GM21360 (cell line): Measurements from ENCODE around the gene RNU1-3.
"Not testable (repeated sequence)": the region's sequence is repeated elsewhere in the genome, so short reads cannot be mapped to it uniquely, and the experiment has no call there.

Experiments used
- ATAC-seq: cut with Tn5 transposase; IDR thresholded peaks from one replicate; pipeline ENCODE4 v1.9.1; 2021; ENCODE audit warnings: mild to moderate bottlenecking, moderate library complexity; ENCODE audit not compliant: unreplicated experiment

The RNU1-3 gene

DNA sequence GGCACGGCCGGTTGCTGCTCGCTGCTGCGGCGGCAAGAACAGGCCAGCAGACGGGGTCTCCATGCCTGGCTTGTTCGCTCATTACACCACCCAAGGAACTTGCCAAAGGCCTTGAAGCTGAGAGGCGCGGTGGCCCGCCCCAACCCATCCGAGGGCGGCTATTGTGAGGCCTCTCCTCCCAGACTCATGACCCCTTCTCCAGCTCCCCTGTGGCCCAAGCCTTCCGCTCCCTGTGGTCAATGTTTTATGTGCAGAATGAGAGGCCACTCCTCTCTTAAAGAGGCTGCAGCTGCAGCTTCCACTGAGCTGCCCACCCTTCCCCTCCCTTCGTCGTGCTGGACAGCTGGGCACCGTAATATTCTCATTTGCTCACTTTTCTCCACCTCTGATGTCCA lies 27.6 kb upstream of the RNU1-3 start:
- ATAC-seq, result not testable (repeated sequence)

DNA sequence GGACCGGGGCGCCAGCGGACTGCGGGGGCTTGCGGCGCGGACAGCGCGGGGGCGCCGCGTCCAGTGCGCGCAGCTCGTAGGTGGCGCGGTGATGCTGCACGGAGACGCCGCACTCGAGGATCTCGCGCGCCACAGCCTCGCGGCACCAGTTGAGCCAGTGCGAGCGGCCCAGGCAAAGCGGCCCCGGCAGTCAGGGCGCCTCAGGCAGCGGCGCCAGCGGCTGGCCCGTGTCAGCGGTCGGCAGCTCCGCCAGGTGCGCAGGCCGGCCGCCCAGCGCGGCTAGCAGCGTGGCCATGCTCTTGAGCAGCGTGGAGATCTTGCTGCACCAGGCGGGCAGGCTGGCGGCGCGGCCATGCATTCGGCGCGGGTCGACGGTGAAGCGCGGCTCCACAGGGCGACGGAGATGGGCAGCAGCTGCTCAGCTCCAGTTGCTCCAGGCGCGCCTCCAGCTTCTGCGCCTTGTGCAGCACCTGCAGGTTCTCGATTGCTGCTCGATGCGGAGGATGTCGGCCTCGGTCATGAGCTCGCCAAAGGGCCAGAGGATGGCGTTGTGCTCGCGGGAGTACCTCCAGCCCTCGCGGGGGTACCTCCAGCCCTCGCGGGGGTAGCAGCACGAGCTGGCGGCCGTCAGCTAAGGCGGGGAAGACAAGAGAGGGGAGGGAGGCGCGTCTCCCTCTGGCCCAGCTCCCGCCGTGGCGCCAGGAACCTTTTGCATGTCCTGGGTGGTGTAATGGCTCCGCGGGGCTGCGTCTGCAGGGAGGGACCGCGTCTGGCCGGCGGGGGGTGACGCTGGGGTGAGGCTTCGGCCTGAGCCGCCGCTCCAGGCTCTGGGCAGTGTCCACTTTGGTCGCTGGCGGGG lies 26.9 kb upstream of the RNU1-3 start:
- ATAC-seq, result not testable (repeated sequence)

DNA sequence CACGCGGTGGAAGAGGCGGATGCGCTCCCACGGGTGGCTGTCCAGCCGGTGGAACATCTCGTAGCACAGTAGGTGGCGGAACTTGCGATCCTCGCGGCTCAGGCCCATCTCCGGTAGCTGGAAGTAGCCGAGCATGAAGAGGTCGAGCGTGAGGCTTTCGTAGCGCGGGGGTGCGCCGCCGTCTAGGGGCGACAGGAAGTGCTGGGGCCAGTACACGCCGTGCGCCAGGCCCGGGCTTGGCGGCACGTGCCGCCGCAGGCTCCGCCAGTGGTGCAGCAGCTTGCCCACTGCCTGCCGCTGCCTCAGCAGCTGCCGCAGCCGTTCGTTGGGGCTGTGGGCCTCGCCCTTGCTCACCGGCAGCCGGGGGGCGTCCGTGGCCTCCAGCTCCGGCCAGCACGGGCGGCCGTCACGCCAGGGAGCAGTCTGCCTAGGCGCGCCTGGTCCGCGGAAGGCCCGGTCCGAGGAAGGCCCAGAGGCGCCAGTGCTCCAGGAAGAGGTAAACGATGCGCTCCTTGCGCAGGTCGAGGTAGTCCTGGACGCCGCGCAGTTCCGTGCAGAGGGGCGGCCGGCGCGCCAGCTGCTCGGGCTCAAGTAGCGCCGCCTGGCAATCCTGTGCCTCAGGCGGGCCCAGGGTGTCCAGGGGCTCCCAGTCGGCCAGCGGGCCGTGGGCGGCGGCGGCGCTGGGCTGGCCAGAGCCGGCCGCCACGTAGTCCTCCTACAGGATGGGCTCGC lies 26.1 kb upstream of the RNU1-3 start:
- ATAC-seq, result not testable (repeated sequence)

DNA sequence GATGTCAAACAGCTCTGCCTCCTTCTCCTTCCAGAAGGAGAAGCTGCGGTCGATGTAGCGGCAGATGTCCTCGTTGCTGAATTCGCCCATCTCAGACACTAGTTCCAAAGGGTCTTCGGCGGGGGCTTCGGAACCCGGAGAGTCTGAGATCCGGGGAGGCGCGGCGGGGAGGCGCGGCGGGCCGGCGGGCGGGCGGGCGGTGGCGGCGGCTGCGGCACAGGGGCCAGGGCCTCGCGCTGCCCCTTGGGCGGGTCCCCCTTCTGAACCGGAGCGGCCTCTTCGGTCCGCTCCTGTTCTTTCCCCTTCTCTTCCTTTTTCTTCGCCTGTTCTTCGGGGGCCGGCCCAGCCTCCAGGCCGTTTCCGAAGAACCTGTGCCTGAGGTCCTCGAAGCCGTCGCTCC lies 25.5 kb upstream of the RNU1-3 start:
- not testable (repeated sequence) for ATAC-seq

DNA sequence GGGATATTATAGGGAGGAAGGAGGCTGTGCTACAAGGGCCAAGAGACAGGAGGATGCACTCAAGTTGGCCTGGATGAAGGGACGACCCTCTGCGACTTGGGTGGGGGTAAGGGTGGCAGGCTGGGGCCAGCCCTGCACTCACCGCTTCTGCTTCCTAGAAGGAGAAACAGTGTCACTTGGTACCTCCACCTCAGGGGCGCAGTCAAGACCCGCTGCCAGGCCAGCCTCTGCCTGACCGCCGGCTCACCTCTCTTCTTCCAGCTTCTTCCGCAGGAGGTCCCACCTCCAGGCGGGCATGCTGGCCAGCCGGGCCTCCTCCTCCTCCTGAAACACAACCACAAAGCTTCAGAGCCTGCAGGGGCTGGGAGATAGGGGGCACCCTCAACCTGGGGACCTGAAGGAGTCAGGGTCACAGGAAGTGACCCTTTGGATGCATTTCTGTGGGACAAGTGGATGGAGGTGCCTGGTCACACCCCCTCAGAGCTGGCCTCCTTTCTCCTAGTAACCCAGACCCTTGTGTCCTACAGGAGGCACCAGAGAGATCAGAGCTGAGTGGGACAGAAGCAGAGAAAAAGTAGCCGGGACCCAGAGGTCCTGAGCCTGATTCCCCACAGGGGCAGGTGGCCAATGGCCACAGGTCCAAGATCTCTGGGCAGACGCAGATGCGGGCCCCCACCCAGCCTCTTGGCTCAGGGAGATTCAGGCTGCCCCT lies 24.4 kb upstream of the RNU1-3 start:
- ATAC-seq, result not testable (repeated sequence)

DNA sequence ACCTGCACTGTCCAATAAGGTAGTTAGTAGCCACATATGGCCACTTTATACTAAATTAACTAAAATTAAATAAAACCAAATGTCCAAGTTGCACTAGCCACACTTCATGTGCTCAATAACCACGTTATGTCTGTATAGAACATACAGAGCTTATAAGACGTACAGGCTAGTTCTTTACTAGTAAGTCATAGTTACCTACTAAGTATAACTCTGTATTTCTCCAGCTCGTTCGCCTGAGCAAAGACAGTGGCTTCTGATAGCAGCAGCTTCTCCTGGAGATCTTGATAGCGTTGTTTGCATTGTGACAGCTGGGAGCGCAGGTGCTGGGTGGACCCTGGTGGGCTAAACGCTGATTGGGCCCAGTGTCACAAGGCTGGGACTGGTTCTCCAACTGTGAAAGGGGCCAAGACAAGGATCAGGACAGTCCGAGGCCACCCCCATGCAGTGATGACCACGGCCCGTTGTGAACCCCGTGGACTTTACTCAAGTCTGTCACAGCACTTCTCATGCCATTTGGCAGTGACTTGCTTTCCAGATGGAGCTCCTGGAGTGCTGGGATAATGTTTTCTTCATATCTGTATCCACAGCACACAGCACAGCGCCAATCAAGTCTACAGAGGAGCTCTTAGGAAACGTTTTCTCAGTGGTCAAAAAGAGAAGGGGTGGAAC lies 20.5 kb upstream of the RNU1-3 start:
- not testable (repeated sequence) for ATAC-seq

DNA sequence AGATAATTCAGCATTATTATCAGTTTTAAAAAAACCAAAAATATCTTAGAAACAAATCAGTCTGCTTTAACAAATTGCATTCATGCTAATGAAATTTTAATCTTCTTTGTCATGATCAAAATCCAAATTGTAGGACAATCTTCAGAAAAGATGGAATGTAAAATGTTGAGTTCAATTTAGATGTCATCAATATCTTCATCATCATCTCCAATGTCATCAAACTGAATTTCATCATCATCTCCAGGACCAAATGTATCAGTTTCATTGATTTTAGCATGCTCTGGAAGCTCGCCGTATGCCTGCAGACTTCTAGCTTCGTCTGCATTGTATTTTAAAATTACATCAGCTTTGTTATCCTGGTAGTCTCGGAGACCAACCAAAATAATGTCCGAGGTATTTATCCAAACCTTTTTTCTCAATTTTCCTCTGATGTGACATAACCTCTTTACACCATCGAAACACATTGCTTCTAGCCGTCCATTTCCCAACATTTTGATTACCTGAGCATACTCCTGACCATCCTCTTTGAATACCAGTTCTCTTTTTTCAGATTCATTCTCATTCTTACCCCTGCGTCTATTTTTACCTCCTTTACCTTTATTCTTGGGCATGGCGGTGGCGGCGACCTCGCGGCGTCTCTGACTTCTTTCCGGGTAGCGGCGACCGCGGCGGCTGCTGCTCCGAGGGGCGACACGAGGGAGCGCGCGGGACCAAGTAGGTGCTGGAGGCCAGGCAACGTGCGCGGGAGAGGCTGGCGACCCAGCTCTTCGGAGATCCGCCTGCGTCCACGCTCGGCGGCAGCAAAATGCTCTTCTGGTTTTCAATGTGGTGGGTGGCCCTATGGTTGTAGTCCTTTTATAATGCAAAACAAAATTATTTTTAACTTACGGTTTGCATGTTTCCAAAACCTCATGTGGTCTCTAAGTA lies 19.0 kb upstream of the RNU1-3 start:
- not testable (repeated sequence) for ATAC-seq

DNA sequence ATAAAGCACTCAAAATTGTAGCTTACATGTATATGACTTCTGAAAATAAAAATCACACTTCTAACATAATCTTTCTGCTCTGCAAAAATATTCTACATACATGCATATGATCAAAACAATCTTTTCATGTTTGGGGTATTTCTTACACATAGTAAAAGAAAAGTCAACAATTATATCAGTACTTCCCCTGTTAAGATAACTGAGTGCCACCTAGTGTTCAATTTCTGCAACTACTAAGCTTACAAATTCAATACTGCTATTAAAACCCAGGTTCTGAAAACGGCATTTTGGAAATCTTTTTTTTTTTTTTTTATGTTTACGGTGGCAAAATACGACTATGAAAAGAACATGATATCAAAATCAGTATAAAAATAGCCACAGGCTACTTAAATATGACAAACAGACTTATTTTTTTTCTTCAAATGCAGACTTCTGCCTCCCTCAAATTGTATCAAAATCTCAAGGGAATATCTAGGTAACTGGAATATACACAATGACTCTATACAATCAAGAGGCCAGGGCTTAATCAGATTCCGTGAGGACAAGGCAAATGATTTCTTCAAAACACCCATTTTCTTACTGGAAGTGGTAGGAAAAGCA lies 18.1 kb upstream of the RNU1-3 start:
- not testable (repeated sequence) for ATAC-seq

DNA sequence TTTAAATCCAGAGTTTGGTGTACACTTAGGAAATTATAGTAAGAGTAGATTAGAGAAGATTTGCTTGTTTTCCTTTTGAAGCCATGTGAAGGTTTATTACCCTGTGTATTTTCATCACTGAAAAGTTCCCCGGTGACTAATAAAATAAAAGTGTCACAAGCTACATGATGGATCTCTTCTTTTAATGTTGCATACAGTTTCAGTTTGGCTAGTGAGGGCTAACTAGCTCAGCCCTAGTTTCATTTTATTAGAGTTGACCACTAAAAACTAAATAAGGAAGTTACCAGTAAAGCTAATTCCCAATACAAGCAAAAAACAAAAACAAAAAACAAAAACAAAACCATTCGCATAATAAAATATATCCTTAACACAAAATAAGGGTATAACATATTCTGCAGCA lies 17.4 kb upstream of the RNU1-3 start:
- ATAC-seq, result peak; percentile 49

DNA sequence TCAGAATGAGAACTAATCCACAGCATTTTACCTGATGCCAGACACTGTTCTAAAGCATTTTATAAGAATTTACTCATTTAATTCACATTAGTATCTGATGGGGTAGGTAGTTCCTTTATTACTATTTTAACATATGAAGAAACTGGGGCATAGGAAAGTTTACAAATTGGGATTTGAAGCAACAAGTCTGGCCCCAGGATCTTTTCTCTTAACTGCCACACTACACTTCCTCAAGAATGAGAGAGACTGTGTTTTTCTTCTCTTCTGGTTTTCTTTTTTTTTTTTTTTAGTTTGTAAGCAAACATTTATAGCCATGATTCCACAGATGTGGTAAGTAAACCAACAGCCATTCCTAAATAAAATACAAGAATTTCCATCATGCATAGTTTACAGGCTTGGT lies 16.1 kb upstream of the RNU1-3 start:
- ATAC-seq, result not testable (repeated sequence)

DNA sequence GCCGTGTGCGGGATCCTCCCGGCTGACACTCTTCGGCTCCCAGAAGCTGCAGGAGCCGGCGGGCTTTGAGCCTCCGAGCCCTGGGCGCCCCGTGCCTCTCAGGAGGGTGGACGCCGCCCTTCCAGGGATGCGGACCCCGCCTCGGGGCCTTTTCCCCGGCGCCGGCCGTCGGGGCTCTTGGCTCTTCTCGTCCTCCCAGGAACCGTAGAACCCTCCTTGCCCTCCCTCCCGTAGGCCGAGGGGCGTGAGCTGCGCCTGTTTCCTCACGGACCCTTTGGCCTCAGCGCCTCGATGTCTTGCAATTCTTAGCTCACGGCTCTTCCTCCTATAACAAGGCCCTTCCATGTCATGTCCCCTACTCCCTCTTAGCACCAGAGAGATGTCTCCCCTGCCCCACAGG lies 13.6 kb upstream of the RNU1-3 start:
- ATAC-seq, result not testable (repeated sequence)

DNA sequence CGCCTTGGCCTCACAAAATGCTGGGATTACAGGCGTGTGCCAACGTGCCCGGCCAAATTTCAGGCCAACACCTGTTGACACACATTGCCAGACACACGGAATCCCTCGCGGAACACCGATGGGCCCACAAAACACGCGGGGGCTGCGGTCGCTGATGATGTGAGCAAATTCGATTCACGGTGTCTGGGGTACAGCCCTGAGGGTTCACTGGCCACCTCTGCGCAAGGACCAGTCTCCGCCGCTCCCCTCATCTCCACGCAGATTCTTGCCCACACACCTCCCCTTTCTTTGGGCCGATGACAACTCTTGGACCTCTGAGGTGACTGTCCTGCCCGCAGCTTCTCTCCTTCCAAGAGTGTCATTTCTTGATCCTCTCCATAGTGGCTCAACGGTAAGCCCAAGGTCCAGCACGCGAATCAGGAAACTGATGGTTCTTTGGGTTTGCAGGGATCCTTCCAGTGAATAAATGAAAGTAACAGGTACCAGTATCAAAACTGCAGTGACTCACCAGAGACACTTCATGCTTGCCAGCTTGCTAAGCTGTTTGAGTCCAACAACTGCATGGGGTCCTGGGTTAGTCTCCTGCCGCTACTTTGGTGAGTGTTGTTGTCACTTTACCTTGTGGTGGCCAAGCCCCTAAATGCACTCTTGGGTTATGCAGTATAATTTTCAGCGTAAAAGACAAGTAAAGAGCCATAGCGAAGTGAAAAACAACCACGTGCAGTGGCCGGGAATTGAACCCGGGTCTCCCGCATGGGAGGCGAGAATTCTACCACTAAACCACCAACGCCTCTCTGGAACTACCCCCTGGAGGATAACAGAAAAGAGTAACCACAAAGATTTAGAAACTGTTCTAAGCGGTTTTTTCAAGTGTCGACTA lies 11.0 kb upstream of the RNU1-3 start:
- peak; percentile 49 for ATAC-seq

DNA sequence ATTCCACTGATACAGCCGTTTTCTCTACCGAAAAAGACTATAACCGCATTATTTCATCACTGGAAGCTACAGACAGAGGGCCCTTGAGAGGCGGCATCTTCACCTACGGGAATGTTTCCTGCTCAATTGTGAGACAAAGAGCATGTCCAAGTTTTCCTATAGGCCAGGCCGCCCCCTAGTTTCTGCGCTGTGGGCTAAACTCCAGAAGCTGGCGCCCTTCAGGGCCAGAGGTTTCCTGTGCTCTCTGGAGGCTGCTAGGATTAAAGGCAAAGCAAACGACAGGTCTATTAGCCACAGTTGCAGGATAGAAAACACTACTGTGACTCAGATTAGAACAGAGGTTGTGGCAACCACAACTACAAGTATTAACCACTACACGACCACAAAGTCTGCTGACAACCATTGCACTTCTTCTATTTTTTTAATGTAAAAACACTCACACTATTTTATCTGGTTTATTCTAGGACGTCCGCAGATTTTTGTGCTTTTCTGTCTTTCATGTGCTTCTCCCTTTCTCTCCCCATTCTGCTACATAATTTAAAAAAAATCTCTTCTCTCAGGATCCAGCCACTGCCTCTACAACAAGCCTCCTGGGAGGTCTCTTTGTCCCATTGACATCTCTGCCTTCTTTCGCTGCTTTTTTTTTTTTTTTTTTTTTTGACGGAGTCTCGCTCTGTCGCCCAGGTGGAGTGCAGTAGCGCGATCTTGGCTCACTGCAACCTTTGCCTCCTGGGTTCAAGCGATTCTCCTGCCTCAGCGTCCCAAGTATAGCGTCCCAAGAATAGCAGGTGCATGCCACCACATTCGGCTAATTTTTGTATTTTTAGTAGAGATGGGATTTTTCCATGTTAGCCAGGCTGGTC lies 10.1 kb upstream of the RNU1-3 start:
- peak; percentile 48 for ATAC-seq

DNA sequence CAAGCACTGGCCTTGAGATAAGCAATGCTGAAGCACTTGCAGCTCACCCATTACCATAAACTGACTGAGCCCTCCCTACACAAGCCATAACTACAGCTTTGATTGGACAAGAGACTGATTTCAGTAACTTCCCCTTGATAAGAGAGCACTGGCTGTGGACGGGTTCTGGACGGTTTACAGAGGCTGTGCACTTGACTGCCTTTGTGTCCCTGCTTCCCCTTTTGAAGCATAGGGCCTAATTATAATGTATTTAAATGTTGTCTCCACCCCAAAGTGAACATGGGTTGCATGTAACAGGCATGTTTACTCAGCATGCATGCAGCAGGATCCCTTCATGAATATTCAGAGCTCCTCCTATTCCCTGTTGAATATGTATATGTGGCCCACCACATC lies 8.4 kb upstream of the RNU1-3 start:
- not testable (repeated sequence) for ATAC-seq

DNA sequence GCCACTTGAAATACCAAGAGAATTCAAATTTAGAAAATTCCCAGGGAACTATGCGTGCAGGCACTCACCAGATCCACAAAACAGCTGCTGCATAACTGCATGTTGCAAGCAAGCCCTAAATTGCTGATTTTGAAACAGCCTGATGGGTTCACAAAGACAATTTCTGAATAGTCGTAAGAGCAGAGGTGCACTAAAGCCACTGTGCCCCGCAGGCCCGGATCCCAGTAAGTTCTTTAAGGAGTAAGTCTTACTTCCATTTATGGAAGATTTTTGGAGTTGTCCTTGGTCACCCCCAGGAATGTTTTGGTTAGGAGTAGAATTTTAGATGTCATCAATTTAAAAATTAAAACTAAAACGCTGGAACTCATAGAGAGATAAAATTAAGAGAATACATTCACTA lies 7.2 kb upstream of the RNU1-3 start:
- ATAC-seq, result not testable (repeated sequence)

DNA sequence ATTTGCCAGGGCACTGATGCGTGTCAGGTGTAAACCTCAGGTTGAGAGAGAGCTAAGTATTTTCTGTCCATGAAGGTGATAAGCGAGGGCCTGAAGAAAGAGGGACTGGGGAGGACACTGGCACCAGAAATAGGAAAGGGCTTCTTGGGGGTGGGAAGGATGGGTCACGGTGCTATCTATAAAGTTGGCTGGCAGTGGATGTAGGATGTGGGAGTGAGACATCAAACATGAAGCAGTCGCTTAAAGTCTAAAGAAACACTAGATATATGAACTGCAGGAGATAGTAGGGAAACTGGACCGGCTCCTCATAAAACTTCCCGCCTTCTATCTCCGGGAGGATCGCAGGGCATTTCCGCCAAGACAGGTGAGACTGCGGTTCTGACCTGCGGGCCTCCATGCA lies 912 bp downstream of the RNU1-3 start:
- not testable (repeated sequence) for ATAC-seq

DNA sequence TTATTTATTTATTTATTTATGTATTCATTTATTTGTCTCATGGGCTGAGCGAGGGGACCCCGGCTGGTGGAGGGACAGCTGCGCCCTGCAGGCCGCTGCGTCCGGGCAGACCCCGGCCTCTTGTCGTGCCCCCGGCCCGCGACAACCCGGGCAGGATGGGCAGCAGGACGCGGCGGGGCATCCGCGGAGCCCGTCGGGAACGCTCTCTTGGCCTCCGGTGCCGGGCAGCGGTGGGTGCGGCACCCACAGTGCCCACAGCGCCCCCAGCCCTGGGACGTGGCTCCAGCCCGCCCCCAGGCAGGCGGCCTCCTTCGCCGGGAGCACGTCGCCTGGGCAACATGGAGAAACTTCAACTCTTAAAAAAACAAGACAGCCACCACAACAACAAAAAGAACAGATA lies 8.5 kb downstream of the RNU1-3 start:
- ATAC-seq, result not testable (repeated sequence)
